AG08396 (cell line): ENCODE results near the gene TBC1D9B.

ENCODE experiments used
- DNase-seq: peaks from one replicate; pipeline ENCODE4 v3.0.0; 2012; ENCODE audit warnings: low spot score, mixed read lengths

TBC1D9B gene

DNA sequence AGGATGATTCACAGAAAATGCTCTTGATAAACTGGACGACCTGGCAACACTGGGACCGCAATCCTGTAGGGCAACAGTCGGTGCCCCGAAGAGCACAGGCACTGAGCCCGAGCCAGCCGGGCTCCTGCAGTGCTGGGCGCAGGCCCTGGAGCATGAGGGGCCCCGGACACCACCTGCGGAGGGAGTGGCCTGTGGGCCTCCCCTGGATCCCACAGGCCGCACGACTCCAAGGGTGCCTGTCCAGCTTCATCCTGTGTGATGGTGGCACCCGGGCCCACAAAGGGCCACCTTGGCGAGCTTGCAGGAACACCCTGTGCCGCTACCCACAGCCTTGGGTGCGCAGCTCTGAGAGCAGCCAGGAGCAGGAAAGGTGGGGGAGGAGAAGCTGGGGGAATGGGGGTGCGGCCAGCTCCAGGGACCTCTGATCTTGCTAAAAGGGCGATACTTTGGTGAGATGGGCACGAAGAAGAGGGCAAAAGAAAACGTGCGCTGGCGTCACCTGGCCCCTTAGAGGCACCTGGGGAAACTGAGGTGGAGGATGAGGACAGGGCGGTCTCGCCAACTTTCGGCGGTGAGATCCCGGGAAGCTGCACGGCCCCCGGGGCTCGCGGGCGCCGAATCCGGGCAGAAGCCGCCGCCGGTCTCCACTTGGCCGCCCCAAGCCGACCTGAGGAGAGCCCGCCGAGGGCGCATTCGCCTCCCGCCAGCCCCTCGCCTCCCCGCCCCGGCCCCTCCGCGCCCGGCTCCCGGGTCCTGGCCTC, 722 bp downstream of the TBC1D9B start:
- peak; percentile 40 for DNase-seq

- DNase-seq = no peak
These were observed 1.4 kb downstream of the TBC1D9B start for GRCh38 chr5:179906294-179906794.

GRCh38 chr5:179905161-179905560, 2.5 kb downstream of the TBC1D9B start:
- no peak for DNase-seq

DNA sequence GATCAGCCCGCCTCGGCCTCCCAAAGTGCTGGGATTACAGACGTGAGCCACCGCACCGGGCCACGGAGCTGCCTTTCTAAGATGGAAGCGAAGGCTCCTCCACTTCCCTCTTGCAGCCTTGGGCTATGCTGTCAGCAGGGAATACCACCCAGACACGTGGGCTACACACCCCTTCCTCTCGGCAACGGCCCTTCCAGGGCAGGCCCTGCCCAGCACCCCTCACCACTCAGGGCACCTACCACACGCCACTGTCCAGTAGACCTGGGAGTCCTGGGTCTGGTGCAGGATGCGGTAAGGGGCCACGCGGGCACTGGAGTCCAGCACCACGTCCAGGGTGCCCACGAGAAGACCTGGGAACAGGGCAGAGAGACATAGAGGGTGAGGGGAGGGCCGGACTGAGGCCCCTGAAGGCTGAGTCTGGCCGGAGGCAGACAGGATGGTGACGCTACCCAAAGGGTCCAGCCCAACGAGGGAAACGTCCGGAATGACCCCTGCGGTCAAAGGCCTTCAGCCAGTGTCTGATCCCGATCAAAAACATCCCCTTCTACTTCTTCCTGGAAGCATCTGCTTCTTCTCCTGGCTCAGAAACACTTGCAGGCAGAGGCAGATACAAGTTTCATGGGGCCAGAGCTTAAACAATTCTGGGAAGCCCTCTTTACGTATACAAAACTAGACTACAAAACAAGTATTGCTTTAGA, 3.1 kb downstream of the TBC1D9B start:
- DNase-seq = no peak

DNA sequence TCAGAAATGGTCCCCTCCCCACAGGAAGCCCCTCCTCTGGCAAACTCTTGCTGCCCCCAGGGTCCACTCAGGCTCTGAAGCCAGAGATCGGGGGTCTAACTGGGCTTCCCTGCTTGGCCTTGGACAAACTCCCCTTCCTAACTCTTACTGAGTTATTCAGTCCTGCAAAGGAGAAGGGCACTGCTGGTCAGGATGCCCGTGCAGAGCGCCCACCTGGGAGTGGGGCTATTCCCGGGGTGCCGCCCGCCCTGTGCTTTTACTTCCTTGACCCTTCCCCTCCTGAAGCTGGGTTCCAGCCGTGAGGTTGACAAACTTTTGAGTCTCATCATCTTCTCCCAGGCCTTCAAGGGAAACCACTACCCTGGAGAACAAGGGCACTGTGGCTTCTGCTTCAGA, 4.9 kb downstream of the TBC1D9B start:
- no peak for DNase-seq

DNA sequence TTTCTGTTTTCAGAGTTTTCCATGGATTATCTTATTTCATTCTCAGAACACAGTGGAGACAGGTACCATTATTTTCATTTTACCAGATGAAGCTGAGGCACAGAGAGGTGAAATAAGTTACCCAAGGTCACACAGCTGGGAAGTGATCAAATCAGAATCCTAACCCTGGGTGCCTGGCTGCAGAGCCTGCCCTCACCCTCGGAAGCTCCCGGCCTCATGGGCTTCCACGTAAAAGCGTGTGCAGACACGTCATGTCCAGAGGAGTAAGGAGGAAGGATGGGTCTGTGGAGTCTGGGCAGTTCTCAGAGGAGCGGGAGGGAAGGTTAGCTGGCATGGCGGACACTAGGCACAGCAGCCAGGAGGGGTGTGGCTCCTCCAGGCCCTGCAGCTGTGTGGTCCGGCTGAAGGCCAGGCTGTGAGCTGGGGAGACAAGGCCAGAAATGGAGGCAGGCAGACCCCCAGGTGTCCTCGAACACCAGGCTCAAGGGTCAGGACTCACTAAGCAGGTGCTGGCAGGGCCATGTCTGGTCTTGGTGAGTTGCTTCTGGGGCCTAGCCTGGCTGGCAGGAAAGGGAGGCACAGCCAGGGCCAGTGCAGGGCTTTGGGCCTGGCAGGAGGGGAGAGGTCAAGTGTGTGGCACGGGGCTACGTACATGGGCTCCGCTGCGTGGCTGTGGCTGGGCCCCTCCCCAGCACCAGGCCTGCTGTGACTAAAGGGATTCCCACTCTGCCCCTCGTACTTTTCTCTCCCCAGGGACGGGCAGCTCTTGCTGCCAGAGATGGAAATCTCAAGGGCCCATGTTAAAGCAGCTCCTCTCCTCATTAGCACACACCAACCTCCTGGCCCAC, 5.6 kb downstream of the TBC1D9B start:
- DNase-seq = no peak

DNA sequence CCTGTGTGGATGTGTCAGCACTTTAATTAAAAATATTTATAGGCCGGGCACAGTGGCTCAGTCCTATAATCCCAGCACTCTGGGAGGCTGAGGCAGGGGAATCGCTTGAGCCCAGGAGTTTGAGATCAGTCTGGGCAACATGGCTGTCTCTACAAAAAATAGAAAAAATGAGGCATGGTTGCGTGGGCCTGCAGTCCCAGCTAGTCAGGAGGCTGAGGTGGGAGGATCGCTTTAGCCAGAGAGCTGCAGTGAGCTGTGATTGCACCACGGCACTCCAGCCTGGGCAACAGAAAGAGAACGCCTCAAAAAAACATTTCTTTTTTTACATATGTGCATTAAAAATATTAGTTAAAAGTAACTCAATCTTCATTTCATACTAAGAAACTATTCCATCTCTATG, 6.2 kb downstream of the TBC1D9B start:
- no peak for DNase-seq

- no peak for DNase-seq
These were observed 7.0 kb downstream of the TBC1D9B start for GRCh38 chr5:179900711-179901110.

DNA sequence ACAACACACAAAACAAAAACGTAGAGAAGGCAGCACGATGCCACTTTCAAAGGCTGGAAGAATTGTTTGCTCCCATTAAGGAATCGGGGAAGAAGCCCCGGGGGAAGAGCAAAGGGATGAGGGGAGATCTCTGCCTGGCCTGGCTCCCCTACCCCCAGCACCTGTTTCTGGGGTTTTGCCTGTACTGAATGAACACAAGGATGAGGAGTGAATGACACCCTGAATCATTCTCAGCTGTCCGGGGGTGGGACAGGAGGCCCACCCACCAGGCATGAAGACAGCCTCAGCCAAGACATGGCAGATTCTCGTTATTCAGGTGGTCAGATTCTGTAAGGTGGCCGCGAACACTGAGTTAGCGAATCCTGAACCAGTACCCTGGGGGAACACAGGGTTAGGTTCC, 7.5 kb downstream of the TBC1D9B start:
- no peak for DNase-seq

GRCh38 chr5:179895861-179896260, 11.8 kb downstream of the TBC1D9B start:
- DNase-seq = no peak

DNA sequence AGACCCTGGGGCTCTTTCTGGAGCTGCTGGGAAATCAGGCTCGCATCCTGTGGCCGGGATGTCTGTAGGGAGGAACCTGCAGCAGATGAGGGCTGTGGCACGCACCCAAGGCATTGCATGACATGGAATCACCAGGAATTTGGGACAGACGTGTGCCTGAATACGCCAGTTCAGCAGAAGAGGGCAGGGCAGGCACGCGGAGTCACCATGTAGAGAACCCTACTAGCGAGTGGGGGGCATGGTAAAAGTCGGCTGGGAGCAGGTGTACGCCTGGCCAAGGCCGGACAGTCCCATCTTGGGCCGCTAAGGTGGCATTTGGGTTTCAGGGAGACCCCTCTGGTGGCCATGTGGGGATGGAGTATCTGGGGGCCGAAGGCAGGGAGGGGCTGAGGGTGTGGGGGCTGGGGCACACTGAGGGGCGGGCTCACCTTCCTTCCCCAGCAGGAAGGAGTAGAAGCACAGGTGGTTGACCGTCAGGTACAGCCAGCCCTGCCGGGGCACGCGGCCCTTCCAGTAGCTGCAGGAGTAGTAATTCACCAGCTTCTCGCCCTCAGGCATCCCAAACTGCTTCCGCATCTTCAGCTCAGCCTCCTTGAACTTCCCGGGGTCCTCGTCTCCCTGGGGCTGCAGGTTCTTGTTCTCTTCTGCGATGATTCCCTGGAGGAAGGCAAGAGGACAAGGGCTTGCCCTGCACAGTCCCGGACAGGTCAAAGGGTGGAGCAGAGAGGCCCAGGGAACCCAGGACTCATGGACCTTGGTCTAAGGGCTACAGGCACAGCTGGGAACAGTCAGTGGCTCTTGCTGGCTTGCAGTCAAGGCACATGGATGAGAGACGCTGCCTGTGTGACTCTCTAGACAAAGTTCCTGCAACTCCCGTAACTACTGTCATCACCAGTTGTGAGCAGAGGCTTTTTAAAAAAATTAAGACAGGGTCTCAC, 13.5 kb downstream of the TBC1D9B start:
- DNase-seq = no peak

GRCh38 chr5:179893076-179893957, 14.4 kb downstream of the TBC1D9B start:
- no peak for DNase-seq

- DNase-seq = no peak
These were observed 15.4 kb downstream of the TBC1D9B start for GRCh38 chr5:179892255-179892654.

GRCh38 chr5:179890751-179891682, 16.7 kb downstream of the TBC1D9B start:
- DNase-seq = no peak

DNA sequence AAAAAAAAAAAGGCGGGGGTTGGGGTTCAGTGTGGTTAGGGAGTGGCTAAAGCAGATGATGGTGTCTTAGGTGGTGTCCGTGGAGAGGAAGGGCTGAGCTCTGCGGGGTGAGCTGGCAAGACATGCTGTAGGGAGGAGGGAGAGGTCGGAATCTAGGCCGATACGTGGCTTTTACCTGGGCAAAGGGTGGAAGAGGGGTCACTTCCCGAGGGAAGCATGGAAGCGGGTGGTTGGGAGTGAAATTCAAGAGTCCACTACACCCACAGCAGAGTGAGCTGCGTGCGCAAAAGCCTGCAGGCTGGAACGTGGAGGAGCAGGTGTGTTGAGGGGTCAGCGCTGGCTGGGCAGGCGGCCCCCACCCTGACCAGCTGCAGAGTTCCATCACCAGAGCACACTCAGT, 17.8 kb downstream of the TBC1D9B start:
- no peak for DNase-seq

- DNase-seq = no peak
These were observed 19.9 kb downstream of the TBC1D9B start for GRCh38 chr5:179887802-179888201.

GRCh38 chr5:179887095-179887494, 20.6 kb downstream of the TBC1D9B start:
- no peak for DNase-seq

DNA sequence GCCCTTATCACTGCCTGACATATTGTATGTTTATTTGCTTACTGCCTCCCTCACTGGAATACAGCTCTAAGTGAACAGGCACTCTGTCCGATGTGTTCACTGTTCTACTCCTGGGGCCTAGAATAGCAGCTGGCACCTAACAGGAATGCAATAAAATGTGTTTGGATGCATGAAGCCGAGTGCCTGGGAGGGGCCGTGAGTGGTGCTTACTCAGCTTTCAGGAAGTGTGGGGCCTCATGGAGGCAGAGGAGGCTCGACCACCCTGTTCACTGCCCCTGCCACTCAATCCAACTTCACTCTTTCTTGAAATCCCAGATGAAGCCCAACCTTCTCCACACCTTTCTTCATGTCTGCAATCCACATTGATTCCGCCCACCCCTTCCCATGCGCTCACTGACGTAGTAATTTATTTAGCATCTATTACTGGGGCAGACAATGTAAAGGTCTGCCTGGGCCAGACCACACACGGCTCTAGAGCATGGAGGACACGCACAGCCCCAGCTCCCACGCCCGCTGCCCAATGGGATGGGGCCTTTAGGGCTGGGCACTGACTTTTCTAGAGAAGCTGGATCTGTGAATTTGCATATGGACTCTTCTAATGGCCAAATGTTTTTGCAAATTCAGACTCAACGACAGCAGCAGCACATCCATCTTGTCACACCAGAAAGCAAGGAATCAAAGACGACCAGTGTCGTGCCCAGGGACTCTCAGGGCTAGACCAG, 21.3 kb downstream of the TBC1D9B start:
- DNase-seq = no peak
